HG03520 (cell line): ENCODE data around the gene MAST4.

Experiments
- ATAC-seq: cut with Tn5 transposase; IDR thresholded peaks from one replicate; pipeline ENCODE4 v1.9.1; 2021; ENCODE audit warnings: mild to moderate bottlenecking, moderate library complexity; ENCODE audit not compliant: unreplicated experiment

Gene MAST4

DNA sequence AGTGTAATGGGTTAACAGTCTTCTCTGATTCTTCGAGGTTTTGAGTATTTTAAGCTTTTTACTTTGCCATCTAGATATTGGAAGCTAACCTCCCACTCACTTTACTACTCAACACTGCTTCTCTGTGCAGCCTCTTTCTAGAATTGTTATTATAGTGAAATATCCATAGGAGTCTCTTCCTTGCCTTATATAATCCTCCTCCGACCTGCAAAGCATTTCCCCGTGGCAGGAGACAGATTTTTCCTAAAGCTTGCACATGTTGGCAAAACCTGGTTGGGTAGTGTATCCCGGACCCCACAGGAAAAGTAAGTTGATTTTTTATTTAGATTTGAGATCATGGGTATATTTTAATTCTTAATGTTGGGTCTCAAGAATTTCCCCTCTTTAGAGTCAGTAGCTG, 351.3 kb downstream of the MAST4 start:
- no peak for ATAC-seq

DNA sequence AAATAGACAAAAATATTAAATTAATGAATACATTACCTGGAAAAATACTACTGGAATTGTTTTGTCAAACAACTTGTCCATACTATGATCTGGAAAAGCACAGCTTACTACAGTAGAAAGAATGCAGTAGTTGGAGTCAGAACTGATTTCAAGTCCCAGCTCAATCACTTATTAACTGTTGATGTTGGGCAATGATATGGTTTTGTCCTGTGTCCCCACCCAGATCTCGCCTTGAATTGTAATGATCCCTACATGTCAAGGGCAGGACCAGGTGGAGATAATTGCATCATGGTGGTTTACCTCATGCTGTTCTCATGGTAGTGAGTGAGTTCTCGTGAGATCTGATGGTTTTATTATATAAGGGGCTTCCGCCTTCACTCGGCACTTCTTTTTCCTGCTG, 352.9 kb downstream of the MAST4 start:
- no peak for ATAC-seq

DNA sequence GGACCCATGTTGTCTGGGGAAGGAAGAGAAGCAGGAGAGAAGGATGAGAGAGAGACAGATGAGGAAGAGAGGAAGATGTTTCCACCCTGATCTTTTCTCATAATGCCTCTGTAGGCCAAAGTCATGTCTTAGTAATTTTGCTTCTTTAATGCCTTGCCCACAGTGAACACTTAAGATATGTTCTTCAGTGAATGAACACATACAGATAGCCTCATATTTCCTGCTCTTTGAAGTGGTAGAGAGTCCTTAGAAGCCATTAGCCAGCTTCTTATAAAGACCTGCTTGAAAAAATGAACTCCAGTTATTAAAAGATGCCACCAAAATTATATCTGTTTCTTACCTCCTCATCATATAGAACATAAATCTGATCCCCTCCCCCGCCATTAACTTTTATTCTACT, 356.0 kb downstream of the MAST4 start:
- ATAC-seq, result no peak

DNA sequence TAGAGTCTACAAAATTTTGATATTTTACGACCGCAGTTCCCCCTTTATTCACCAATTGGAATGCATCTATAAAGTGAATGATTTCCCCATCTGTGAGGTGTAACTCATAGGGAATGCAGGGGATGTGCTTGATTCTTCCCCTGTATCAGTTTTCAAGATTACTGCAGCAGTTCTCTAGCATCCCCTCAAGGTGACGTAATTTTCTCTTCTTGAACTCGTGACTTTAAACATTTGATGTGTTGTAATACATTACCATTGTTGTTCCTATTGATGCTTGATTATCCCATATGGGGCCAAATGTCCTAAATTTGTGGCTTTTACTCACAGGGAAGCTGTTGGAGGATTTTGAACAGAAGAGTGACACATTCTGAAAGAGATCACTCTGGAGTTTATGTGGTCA, 360.2 kb downstream of the MAST4 start:
- ATAC-seq, result no peak

DNA sequence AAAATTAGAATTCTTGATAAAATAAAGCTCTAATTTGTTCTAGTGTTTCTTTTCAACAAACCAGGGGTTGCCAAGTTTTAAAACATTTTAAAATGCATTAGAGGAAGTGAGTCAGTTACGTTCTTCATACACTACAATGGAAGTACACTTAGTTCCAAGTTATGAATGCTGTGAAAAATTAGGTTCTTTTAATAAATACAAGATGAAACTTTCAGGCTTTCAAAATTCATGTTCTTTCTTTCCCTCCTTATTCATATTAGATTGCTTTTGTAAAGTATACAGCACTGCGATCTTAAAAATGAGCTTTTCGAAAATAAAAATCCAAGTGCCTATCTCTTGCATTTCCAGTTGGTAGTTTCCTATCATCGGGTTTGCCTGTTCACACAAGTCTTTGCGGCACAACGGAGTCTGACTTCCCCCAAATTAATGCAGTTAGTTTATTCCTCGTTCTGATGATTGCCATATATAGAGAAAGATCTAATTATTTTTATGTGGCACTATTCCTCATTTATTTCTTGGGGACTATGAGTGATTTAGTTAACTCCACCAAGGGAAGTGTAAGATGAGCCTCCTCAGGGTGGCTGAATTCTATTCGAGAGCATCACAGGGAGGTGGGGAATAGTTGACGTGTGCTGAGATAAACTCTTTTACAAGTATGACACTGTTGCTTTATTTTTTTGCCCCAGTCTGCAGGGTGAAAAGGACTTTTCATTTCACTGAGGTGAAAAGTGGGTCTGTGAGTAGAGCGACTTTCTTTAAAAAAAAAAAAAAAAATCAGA, 362.2 kb downstream of the MAST4 start:
- ATAC-seq, result no peak

DNA sequence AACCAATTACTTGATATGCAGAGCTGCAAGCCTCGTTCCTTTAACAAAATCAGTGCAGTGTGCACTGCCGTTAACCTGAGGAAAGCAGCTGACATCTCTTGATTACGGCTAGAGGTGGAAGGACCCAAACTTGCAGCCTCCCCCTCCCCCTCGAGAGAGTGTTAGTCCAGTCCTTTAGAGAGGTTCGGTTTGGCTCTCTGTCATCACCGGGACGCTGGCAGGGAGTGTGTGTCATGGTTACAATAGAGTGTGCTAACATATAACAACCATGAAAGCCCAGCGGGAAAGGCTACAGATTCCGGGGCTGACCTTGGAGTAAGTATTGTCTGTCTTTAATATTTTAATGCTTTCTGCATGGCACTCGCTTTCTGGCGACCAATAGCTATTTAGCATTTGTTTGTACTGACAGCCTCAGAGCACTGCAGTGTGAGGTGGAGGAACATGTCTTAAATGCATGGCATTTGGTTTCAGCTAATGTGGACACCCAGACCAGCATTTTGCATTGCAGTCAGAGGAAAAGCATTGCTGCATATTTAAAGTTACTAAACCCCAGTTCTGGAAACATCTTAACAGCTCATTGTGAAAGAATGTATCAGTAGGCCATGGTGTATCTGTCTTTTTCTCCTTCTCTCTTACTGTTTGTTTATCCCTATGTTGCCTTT, 362.9 kb downstream of the MAST4 start:
- ATAC-seq, result no peak

DNA sequence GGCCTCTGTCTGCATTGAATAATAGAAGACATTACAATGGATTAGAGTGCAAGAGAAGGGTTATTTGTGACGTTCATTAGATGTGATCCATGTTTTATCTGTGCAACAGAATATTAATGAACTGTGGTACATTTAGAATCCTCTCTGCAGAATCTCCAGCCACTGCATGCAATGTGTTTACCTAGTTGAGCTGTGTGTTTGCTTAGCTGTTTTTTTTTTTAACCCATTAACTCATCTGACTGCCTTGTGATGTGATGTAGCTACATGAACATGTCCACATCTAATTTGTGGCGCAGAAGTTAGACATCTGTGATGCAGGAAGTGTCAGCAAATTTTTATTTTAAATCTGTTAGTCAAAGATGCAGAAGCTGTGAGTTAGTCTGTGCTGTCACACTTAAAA, 363.5 kb downstream of the MAST4 start:
- ATAC-seq, result no peak

DNA sequence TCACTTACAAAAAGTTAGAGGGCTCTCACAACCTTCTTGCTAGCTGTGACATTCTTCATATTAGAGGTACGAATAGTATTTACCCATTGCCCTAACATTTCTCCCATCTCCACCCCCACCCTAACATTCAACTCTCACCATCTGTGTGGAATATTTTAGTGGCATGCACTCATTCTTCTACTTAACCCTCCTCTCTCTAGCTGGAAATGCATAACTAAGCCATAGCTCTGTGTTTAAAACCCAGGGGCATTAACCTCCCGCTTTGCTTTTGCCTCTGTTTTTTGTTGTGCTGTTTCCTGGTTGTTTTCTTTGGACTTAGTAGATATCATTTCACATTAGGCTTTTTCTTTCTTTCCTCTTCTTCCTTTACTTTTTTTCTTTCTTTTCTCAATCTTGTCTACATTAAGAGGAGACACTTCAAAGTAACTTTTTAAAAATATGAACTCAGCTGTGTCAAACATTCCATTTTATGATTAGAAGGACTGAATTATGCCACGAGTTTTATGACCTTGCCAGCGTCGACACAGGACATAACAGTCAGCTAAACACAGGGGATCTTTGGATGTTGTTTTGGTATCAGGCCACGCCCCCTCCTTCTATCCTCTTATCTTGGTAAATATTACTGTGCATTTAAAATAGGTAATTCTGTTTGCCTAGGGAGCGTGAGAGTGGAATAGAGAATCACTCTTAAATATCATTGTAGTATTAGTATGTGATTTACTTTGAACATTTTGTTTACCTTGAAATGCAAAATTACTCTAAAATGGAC, 364.4 kb downstream of the MAST4 start:
- ATAC-seq, result no peak

DNA sequence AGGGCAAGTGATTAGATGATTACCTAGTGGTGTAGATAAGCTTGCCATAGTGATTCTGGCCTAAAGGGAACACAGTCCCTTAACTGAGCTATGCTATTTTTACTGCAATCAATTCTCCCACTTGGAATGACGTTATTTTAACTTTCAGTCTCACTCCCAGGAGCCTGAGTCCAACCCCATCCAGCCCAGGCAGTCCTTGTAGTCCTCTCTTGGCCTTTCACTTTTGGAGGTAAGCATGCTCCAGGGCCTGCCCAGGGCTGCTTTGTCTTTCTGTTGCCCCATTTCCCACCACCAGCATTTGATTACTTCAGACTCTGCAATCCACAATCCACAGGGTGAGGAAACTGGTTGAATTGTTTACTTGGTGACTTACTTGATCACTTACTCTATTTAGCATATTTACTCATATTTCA, 367.4 kb downstream of the MAST4 start:
- no peak for ATAC-seq

DNA sequence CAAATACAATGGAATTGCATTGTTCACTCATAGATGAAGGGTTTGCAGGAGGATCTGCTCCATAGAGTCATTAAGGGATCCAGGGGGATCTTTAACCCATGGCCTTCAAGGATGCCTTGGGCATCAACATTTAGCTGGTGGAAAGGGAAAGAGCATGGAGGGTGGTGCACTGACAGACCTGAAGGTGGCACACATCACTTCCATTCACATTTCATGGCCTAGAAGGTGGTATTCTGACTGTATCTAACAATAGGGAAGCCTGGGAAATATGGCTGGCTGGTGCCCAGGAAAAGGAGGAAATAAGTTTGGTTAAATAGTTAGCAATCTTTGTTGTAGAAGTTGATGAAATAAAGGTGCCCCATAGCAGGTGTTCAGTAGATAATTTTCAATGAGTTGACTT, 370.2 kb downstream of the MAST4 start:
- no peak for ATAC-seq

DNA sequence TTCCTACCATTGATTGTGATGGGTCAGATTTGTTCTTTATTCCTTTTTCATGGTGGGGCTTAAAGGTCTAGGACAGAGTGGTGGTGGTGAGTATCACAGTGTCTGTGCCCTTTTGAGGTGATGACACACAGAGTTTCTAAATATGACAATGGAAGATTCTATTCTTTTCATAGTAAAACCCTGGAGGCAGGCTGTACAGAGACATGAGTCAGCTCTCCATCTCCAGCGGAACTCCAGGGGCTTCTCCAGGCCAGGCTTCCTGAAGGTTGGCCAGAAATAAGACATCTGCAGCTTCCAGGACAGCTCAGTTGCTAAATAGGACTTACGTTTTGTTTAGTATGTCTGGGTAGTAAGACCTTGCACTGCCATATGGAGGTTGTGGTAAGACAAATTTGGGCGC, 370.9 kb downstream of the MAST4 start:
- no peak for ATAC-seq

DNA sequence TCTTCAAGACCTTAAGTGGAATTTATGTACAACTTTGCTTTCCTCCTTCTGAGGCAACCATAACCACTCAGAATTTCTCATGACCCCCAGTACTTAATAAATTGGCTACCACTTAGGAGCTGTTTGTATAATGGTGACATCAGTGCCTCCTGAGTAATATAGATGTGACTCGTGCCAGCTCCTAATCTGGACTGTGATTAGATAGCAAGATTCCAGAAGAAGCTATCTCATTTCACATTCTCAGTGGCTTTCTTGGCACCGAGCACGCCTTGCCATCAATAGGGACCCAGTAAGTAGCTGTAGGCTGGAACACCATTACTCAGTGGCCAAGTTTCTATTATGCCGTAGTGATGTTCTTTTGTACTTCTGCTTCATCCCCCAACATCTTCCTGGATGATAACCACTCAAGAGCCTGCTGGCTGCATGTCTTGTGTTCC, 371.7 kb downstream of the MAST4 start:
- ATAC-seq, result no peak

DNA sequence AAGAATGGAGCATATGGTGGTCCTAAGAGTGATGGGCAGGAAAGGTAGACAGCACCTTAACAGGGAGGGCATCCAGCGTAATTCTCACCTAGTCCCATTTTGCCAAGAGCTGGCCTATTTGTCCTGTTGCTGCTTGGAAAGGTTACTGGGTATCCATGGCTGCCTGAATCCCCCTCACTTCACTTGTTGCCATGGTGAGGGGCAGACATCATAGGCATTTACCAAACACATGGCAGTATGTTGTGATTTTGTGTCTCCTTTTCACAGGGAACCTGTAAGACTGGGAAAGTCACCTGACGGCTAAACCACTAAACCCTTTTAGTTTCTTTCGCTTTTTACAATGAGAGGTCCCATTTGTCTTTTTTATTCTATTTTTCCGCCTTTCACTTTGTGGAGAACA, 373.3 kb downstream of the MAST4 start:
- no peak for ATAC-seq

DNA sequence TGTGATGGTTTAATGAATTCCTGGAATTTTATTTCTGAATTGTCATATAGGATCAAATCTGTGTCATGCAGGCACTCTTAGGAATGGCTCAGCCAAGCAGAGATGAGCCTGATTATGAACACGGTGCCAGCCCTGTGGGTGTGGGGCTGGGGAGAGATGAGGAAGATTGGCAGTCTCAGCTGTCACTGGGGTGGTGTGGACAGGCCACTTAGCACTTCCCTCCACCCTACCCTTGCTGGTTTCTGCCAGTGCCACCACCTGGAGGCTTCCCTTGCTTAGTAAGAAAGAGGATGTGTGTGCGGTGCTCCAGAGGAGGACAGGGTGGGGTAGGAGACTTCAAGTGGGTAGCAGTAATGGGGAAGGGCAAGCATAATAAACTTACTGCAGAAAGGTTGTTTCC, 373.8 kb downstream of the MAST4 start:
- ATAC-seq, result no peak

DNA sequence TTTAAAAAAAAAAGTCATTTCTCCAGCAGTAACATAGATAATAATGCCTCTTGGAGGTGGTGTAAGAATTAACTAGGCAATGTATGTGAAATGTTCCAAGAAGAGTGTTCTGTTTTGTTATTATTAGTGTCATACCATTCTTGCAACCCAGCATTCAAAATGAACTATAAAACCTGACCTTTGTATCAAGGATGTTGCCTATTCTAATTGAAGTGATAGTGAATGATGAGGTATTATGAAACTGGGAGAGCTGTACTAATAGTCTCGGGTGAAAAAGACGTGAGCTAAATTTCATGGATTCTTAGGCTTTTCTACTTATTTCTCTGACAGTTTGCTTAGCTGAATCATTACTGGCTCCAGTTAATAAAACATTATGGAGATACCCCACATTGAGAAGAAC, 375.8 kb downstream of the MAST4 start:
- ATAC-seq, result no peak

DNA sequence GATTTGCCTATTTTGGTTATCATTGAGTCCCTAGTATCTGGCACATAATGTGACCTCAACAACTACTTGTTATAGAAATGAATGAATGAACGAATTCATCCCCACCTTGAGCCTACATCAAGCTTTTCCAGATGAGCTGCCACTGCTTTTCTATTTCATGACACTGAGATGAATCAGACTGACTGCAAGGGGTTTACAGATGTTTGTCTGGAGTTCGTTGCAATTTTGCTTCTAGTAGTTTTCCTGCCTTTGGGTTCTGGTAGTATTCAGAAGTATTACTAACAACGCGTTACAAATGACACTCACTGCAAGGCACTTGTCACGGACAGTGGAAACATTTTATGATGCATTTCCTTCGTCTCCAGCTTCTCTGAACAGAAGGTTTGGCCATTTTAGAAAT, 378.1 kb downstream of the MAST4 start:
- no peak for ATAC-seq

DNA sequence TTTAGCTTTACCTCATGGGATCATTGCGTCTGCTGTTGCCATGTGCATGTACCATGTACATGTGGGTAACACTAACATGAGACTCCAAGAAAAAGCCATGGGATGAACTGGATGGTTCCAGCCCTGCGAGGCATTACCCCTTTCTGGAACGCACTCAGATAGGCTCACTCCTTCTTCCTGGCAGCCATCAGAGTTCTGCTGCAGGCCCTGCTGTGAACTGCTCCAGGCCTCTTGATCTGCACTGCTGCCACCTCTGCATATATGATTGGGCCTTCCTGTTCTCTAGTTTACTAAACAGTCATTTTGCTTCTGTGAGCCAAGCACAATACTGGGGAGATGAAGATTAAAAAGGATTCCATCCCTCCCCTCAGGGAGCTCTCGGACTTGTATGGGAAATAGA, 379.9 kb downstream of the MAST4 start:
- ATAC-seq, result no peak

DNA sequence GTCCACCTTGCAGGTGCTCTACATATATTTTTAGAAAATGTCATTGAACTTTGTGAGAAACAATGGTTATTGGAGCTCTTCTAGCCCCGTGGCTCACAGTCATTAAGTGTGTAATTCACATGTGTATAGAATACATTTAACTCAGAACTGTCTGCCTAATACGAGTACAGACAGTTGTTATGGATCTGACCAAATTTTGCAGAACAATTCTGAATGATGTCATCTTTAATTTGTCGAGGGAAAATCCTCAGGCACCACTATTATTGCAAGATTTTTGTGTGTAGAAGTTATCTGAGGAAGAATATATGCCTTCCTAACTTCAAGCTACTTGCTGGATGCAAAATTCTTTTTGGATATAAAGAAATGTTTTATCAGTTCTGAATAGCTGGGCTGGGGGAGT, 383.5 kb downstream of the MAST4 start:
- no peak for ATAC-seq

DNA sequence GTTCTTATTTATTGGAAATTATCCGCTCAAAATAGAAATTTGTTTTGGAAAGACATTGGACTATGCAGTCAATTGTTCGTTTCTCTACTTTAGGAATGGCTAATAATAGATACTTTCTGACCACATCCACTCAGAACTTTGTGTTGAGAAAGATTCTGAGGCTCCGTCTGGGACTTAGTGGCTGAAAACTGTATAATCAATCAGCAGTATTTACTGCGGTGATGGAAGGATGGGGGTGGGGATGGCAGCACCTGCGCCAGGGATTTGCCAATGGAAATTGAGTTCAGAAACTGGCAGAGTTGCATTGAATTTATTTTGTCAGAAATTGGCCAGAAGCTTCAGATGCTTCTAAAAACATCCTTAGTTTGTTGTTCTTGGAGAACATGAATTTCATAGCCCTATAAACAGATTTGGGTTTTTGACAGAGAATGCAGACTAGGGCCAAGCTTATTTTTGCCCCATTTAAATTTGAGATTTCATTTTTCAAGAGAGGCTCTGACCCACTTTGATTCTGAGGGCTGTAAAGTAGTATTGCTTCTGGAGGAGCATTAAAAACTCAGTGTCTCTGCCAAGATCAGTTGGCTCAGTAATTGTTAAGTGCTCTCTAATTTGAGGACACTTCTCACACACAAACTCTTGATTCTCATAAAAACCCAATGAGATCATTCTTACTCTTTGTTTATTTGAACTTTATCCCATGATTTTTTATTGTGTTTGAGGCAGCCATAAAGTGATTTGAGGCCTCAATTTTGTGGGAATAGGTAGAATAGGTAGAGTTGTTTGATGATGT, 385.3 kb downstream of the MAST4 start:
- no peak for ATAC-seq

DNA sequence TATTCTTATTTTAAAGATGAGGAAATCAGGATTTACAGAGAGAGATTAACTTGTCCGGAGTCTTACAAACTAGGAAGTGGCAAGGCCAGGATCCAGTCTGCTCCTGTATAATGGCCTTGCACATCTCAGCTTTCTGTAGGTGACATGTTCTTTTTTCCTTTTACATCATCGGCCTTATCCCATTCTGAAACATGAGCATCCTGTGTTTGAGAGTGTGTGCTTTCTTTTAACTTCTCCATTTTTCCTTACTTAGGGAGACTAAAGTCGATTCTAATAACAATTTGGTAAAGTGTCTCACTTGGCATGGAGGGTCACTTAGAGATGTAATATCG, 385.8 kb downstream of the MAST4 start:
- no peak for ATAC-seq

DNA sequence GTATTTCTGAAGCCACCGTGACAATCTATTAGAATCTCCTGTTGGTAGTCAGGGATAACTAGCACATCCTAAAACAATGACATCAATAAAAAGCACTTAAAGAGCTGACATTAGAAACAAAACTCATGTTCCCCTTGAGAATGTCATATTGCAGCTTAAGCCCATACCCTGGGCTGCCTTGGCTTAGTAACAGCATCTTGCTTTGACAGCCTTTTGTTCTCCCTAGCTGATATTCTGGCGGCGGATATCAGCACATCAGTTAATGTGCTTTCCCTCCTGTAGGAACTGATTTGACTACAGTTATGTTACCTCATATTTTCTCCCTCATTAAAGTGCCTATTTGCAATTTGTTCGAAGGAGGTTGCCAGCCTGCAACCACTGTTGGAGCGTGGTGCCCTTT, 386.3 kb downstream of the MAST4 start:
- no peak for ATAC-seq
